Measurements from ENCODE around the gene FBP1. TPM values are rescaled to one million over a fixed set of nuclear protein-coding genes. Genes with fewer than 3 reads are reported as not detected.
A peak's percentile ranks its signal among the peaks of the same experiment; 100 is the strongest.

FBP1 gene
- total RNA-seq, 4 donors from 2014 or later: 56.1 to 454 (median 413) TPM

GRCh38 chr9:94645901-94646300, 6.6 kb upstream of the FBP1 start:
- H3K4me1 ChIP-seq: peaks cover 0 to 7% (median 1%) of the 10 kb centered on the region in 4 donors
- H3K4me3 ChIP-seq: no peak overlapping the region
- no peaks in the 10 kb centered on the region for H3K27me3 ChIP-seq
- TF ChIP-seq POLR2A (IDR thresholded peaks at IDR 0.05) (no peak), CTCF (IDR thresholded peaks at IDR 0.05) (no peak)
- H3K36me3 ChIP-seq: no peaks in the 10 kb centered on the region
- H3K9me3 ChIP-seq: no peaks in the 10 kb centered on the region
- no peak for DNase-seq
- H3K27ac ChIP-seq: no peak overlapping the region

GRCh38 chr9:94644543-94644942, 5.2 kb upstream of the FBP1 start:
- Histone ChIP-seq H3K9me3 (no peaks in the 10 kb centered on the region), H3K27me3 (no peaks in the 10 kb centered on the region), H3K27ac (peak overlapping the region in 1 of 4 donors; percentile 34), H3K36me3 (no peaks in the 10 kb centered on the region), H3K4me1 (peaks cover 0 to 15% (median 1%) of the 10 kb centered on the region in 4 donors), H3K4me3 (no peak overlapping the region)
- no peak for TF ChIP-seq POLR2A (IDR thresholded peaks at IDR 0.05)
- no peak for TF ChIP-seq CTCF (IDR thresholded peaks at IDR 0.05)
- no peak for DNase-seq

- Histone ChIP-seq H3K27ac (no peak overlapping the region), H3K9me3 (no peaks in the 10 kb centered on the region), H3K4me1 (peaks cover 0 to 10% (median 0%) of the 10 kb centered on the region in 4 donors), H3K4me3 (no peak overlapping the region), H3K27me3 (no peaks in the 10 kb centered on the region), H3K36me3 (no peaks in the 10 kb centered on the region)
- TF ChIP-seq POLR2A (IDR thresholded peaks at IDR 0.05) (no peak), CTCF (IDR thresholded peaks at IDR 0.05) (no peak)
- no peak for DNase-seq
Observed at GRCh38 chr9:94643741-94644140, 4.4 kb upstream of the FBP1 start.

DNA sequence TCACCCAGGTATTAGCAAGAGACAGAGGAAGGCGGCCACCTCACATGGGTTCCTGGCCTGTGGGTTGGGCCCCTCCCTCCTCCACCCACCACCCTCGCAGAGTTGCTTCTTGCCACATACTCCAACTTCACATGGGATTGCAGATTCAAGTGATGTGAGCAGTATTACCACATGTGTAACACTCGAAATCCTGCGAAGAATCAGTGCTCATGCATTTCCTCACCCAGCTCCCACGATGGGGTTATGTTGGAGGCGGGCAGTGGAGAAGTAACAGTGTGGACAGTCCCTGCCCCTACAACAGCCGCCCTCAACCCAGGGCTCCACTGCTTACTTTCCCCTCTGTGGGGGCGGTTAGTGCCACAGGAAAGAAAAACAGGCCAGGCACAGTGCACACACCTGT, 3.9 kb upstream of the FBP1 start:
- Histone ChIP-seq H3K27ac (no peak overlapping the region), H3K4me1 (peaks cover 0 to 10% (median 0%) of the 10 kb centered on the region in 4 donors), H3K4me3 (no peak overlapping the region), H3K27me3 (no peaks in the 10 kb centered on the region), H3K9me3 (no peaks in the 10 kb centered on the region), H3K36me3 (no peaks in the 10 kb centered on the region)
- TF ChIP-seq POLR2A (IDR thresholded peaks at IDR 0.05): no peak
- no peak for TF ChIP-seq CTCF (IDR thresholded peaks at IDR 0.05)
- DNase-seq: no peak

DNA sequence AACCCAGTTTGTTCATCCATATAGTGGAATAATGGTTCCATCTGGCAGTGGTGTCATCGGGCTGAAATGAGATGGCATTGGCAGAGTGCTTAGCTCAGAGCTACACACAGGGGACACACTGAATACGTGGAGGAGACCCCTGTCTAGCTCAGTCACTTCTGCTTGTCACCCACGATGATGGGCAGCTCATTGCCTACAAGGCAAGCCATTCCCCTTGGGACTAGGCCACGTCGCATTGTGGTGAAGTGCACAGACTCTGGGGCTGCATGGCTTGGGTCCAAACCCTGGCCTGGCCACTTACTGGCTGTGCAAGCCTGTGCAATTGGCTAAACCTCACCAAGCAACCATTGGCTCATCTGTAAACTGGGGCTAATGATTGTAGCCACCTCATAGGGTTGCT, 3.2 kb upstream of the FBP1 start:
- TF ChIP-seq CTCF (IDR thresholded peaks at IDR 0.05) (no peak), POLR2A (IDR thresholded peaks at IDR 0.05) (no peak)

DNA sequence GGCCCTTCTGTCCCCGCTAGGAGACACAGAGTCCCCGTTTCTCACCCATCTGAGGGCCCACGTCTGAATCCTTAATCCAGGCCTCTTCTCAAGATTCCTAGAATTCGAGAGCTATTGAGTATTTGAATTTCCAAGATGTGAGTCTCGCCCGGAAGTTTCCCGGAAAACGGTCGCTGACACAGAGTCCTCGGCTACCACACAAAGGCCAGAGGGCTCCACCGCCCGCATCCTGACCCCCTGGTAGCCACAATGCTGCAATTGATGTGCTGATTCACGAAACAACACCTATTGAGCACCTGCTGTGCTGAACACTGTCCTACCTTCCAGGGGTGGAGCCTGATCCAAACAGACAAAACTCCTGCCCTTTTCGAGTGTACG, 670 bp upstream of the FBP1 start:
- TF ChIP-seq POLR2A (IDR thresholded peaks at IDR 0.05) (peak in 1 of 2 donors; percentile 36), CTCF (IDR thresholded peaks at IDR 0.05) (no peak)
- H3K36me3 ChIP-seq: no peaks in the 10 kb centered on the region
- peak in 2 of 3 donors; percentile 57 to 62 for DNase-seq
- H3K27ac ChIP-seq: peak overlapping the region; percentile 69 to 89 (median 80)
- H3K9me3 ChIP-seq: no peaks in the 10 kb centered on the region
- H3K4me3 ChIP-seq: peak overlapping the region; percentile 67 to 82 (median 76)
- peaks cover 0 to 10% (median 0%) of the 10 kb centered on the region in 4 donors for H3K4me1 ChIP-seq
- no peaks in the 10 kb centered on the region for H3K27me3 ChIP-seq

More for the DNA sequence above, 3.2 kb upstream of the FBP1 start:
- no peak for DNase-seq
- Histone ChIP-seq H3K4me1 (peaks cover 0 to 10% (median 0%) of the 10 kb centered on the region in 4 donors), H3K4me3 (no peak overlapping the region), H3K27ac (no peak overlapping the region), H3K9me3 (no peaks in the 10 kb centered on the region), H3K36me3 (no peaks in the 10 kb centered on the region), H3K27me3 (no peaks in the 10 kb centered on the region)

Data from Peyer's patch (tissue), 4 donors.